NCI-H2227 treated with DMSO at 0.1 percent for 48 hours (cell line): ENCODE measurements around the gene CEP83.
"Not testable (repeated sequence)": the region's sequence is repeated elsewhere in the genome, so short reads cannot be mapped to it uniquely, and the experiment has no call there.

ENCODE experiments used
- DNase-seq: peaks from one replicate; lab custom pipeline; 2025; lab: John Stamatoyannopoulos, UW

CEP83 gene

GRCh38 chr12:94379479-94380113 is 80.1 kb downstream of the CEP83 start:
- no peak for DNase-seq

- DNase-seq: no peak
Observed at GRCh38 chr12:94377599-94377998, 82.1 kb downstream of the CEP83 start.

GRCh38 chr12:94374124-94374523 is 85.5 kb downstream of the CEP83 start:
- no peak for DNase-seq

- no peak for DNase-seq
Observed at GRCh38 chr12:94372461-94372860, 87.2 kb downstream of the CEP83 start.

- DNase-seq: no peak
Observed at GRCh38 chr12:94362653-94363052, 97.0 kb downstream of the CEP83 start.

- DNase-seq: no peak
Observed at GRCh38 chr12:94359761-94360160, 99.9 kb downstream of the CEP83 start.

GRCh38 chr12:94353130-94353529 is 106.5 kb downstream of the CEP83 start:
- no peak for DNase-seq

- DNase-seq: no peak
Observed at GRCh38 chr12:94340573-94340972, 119.1 kb downstream of the CEP83 start.

GRCh38 chr12:94338006-94338794 is 121.5 kb downstream of the CEP83 start:
- DNase-seq: no peak

GRCh38 chr12:94336211-94336925 is 123.3 kb downstream of the CEP83 start:
- no peak for DNase-seq

- no peak for DNase-seq
Observed at GRCh38 chr12:94333396-94333795, 126.3 kb downstream of the CEP83 start.

- no peak for DNase-seq
Observed at GRCh38 chr12:94329366-94329765, 130.3 kb downstream of the CEP83 start.

- DNase-seq: no peak
Observed at GRCh38 chr12:94327809-94328208, 131.9 kb downstream of the CEP83 start.

GRCh38 chr12:94326727-94327126 is 132.9 kb downstream of the CEP83 start:
- no peak for DNase-seq

GRCh38 chr12:94326234-94326633 is 133.4 kb downstream of the CEP83 start:
- DNase-seq: no peak

- DNase-seq: no peak
Observed at GRCh38 chr12:94322346-94322745, 137.3 kb downstream of the CEP83 start.

- DNase-seq: no peak
Observed at GRCh38 chr12:94320109-94320508, 139.6 kb downstream of the CEP83 start.

- DNase-seq: no peak
Observed at GRCh38 chr12:94318181-94318580, 141.5 kb downstream of the CEP83 start.

GRCh38 chr12:94316600-94316999 is 143.1 kb downstream of the CEP83 start:
- DNase-seq: not testable (repeated sequence)

GRCh38 chr12:94312378-94312777 is 147.3 kb downstream of the CEP83 start:
- no peak for DNase-seq

GRCh38 chr12:94309373-94309772 is 150.3 kb downstream of the CEP83 start:
- no peak for DNase-seq

- DNase-seq: no peak
Observed at GRCh38 chr12:94308612-94309011, 151.1 kb downstream of the CEP83 start.
